ENCODE results near the gene LRRC45. TPM values are rescaled to one million over a fixed set of nuclear protein-coding genes. Genes with fewer than 3 reads are reported as not detected.

The LRRC45 gene
- total and polyA plus RNA-seq, 2 donors (not counting 3 experiments of a cell fraction or from before 2014, with no cell fraction given): 7.6 to 22.9 TPM

DNA sequence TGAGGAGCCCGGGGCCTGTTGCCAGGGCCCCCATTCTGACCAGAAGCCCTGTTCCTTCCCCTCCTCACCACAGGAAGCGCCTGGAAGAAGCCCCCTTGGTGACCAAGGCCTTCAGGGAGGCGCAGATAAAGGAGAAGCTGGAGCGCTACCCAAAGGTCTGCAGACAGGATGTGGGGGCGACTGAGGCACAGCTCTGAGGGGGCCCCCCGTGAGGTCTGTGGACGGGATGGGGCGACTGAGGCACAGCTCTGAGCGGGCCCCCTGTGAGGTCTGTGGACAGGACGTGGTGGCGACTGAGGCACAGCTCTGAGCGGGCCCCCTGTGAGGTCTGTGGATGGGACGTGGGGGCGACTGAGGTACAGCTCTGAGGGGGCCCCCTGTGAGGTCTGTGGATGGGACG lies 13.7 kb upstream of the LRRC45 start:
- POLR2A ChIA-PET: no interaction called here
- Histone ChIP-seq H3K27me3 (ENCODE audit: control insufficient read depth in 2 of 2, insufficient read depth in 2 of 2, low read length in 2 of 2) (no peaks in the 10 kb centered on the region), H3K36me3 (ENCODE audit: control insufficient read depth in 2 of 2, extremely low read depth in 1 of 2, insufficient read depth in 2 of 2, low read length in 2 of 2) (no peaks in the 10 kb centered on the region), H3K27ac (ENCODE audit: insufficient read depth, low read depth, low read length) (no peak overlapping the region), H2AFZ (ENCODE audit: low read depth, low read length) (no peak overlapping the region), H3K4me2 (ENCODE audit: insufficient read depth, low read length) (no peak overlapping the region), H3K9ac (replicated peaks; ENCODE audit: extremely low read depth, insufficient read depth, low read length) (no peak overlapping the region), H3K4me1 (ENCODE audit: control insufficient read depth, extremely low read depth, insufficient read depth, low read length) (no peaks in the 10 kb centered on the region), H4K20me1 (replicated peaks; ENCODE audit: control insufficient read depth, extremely low read depth, insufficient read depth, low read length) (no peaks in the 10 kb centered on the region), H3K4me3 (replicated peaks in 1 of 3; ENCODE audit: insufficient read depth in 1 of 3, low read depth in 1 of 3, low read length in 3 of 3) (no peak overlapping the region), H3K9me1 (replicated peaks; ENCODE audit: control insufficient read depth, extremely low read depth, insufficient read depth, low read length) (no peaks in the 10 kb centered on the region), H3K9me3 (replicated peaks; ENCODE audit: control insufficient read depth, insufficient read depth, low read length) (no peaks in the 10 kb centered on the region), H3K79me2 (ENCODE audit: control insufficient read depth, insufficient read depth, low read length) (no peaks in the 10 kb centered on the region)
- TF ChIP-seq, protein P1, sequence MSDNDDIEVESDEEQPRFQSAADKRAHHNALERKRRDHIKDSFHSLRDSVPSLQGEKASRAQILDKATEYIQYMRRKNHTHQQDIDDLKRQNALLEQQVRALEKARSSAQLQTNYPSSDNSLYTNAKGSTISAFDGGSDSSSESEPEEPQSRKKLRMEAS (IDR thresholded peaks at IDR 0.05; ENCODE audit: insufficient read depth, insufficient read length): no peak
- no peak for TF ChIP-seq MYC (IDR thresholded peaks at IDR 0.05; ENCODE audit: low read depth, low read length)
- TF ChIP-seq, protein P2, sequence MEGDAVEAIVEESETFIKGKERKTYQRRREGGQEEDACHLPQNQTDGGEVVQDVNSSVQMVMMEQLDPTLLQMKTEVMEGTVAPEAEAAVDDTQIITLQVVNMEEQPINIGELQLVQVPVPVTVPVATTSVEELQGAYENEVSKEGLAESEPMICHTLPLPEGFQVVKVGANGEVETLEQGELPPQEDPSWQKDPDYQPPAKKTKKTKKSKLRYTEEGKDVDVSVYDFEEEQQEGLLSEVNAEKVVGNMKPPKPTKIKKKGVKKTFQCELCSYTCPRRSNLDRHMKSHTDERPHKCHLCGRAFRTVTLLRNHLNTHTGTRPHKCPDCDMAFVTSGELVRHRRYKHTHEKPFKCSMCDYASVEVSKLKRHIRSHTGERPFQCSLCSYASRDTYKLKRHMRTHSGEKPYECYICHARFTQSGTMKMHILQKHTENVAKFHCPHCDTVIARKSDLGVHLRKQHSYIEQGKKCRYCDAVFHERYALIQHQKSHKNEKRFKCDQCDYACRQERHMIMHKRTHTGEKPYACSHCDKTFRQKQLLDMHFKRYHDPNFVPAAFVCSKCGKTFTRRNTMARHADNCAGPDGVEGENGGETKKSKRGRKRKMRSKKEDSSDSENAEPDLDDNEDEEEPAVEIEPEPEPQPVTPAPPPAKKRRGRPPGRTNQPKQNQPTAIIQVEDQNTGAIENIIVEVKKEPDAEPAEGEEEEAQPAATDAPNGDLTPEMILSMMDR (IDR thresholded peaks at IDR 0.05; ENCODE audit: extremely low read depth in 1 of 2, insufficient read depth in 1 of 2, low read depth in 1 of 2, low read length in 2 of 2): no peak
- no peak for TF ChIP-seq FOS (IDR thresholded peaks at IDR 0.05; ENCODE audit: borderline replicate concordance, insufficient read depth, low read length)
- CTCF ChIA-PET: interaction anchor here (0.8 to 1.6 kb wide), 3 partner anchors 10 to 50 kb away, joined by 3 to 7 read pairs (median 3); no protein-coding TSS in a partner anchor
- dilution Hi-C loops (cut with MboI; ENCODE audit: extremely low pct_ligation_motif_present, low sequenced_read_pairs): no loop called here
- no TSS peak for BruUV-seq (replicated peaks)
- DNase-seq (ENCODE audit: low read depth, low spot score) (no peak), FAIRE-seq (no peak)
- intact Hi-C loops (cut with micrococcal nuclease): no loop called here

All from endothelial cell of umbilical vein (primary cell).